ENCODE measurements around the gene TANGO6.
"Not testable (repeated sequence)": the region's sequence is repeated elsewhere in the genome, so short reads cannot be mapped to it uniquely, and the experiment has no call there.

TANGO6 gene

GRCh38 chr16:68978303-68978954 lies 135.1 kb downstream of the TANGO6 start:
- DNase-seq = no peak

- no peak for DNase-seq
These were observed 137.5 kb downstream of the TANGO6 start for GRCh38 chr16:68980695-68981315.

DNA sequence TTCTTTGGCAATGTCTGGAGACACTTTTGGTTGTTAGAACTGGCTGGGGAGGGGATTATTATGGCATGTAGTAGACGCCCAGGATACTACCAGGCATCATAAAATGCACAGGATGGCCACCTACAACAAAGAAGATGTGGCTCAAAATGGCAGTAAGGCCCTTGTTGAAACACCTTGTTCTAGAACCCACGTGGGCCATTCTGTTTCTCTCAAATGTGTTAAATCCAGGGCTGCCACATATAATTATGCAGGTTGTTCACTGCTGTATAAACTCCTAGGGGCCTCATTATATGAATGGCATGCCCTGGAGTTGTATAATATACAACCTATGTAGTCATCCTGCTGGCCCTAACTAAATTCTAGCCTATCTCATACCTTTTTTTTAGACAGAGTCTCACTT lies 138.6 kb downstream of the TANGO6 start:
- DNase-seq = no peak

DNA sequence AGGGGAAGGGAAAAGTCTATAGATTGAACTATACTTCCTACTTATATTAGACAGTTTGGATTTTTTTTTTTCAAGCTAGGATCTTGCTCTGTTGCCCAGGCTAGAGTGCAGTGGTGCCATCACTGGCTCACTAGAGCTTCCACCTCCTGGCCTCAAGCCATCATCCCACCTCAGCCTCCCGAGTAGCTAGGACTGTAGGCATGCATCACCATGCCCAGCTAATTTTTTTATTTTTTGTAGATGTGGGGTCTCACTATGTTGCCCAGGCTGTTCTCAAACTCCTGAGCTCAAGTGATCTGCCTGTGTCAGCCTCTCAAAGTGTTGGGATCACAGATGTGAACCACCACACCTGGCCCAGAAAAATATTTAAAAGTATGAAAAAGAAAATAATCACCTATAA lies 141.1 kb downstream of the TANGO6 start:
- DNase-seq = no peak

DNA sequence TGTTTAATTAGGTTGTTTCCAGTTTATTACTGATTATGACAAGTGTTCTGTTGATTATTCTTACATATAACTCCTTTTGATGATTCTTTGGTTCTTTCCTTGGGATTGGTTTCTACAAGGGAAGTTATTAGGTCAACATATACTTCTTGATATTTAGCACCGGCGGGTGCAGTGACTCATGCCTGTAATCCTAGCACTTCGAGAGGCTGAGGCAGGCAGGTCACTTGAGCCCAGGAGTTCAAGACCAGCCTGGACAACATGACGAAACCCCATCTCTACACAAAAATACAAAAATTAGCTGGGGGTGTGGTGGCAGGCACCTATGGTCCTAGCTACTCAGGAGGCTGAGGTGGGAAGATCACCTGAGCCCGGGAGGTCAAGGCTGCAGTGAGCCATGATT lies 141.9 kb downstream of the TANGO6 start:
- no peak for DNase-seq

GRCh38 chr16:68985855-68986254 lies 142.5 kb downstream of the TANGO6 start:
- DNase-seq = no peak

DNA sequence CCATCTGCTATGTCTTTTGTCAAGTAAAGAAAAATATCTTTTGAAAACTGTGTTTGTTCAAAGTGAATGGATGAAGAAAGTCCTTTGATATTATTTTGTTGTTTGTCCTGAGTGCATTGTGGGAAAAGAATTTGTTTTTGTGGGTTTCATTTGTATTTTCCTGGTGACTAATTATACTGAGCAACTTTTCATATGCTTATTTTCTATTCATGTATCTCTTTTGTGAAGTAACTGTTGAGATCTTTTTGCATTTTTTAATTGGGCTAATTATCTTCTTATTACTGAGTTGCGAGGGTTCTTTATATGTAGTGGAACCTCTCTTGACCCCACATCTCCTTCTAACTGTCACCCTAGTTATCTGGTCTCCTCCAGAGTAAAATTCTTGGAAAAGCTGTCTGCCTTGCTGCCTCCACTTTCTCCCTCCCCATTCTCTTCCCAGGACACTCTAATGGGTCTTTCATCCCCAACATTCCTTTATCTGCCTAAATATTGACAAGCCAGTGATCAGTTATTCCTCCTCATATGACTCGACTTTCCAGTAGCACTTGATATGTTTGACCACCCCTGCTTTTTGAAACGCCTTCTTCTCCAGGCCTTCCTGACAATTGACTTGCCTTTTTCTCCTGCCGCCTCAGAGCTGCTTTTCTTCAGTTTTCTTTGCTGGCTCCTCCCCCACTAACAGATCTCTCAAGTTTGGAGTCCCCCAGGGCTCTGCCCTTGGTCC lies 144.6 kb downstream of the TANGO6 start:
- no peak for DNase-seq

- DNase-seq = not testable (repeated sequence)
These were observed 147.0 kb downstream of the TANGO6 start for GRCh38 chr16:68990172-68990845.

GRCh38 chr16:68991075-68991474 lies 147.7 kb downstream of the TANGO6 start:
- no peak for DNase-seq

- no peak for DNase-seq
These were observed 149.2 kb downstream of the TANGO6 start for GRCh38 chr16:68992521-68992920.

DNA sequence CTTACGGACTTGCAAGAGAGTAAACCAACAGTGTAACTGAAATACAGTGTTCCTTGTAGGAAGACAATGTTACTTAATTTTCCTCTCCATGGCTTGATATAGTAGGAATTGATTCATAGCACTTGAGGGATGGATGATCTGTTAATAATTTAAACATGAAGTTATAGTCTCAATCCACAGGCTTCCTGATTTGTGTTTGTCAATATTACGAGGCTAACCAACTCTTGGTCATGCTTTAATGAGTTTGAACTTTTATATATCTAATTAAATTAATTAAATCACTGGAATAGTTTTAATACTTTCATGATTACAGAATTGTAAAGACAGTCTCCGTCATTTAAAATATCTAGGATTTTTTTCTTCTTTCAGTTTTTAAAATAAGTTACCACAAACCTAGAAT lies 150.1 kb downstream of the TANGO6 start:
- DNase-seq = no peak

DNA sequence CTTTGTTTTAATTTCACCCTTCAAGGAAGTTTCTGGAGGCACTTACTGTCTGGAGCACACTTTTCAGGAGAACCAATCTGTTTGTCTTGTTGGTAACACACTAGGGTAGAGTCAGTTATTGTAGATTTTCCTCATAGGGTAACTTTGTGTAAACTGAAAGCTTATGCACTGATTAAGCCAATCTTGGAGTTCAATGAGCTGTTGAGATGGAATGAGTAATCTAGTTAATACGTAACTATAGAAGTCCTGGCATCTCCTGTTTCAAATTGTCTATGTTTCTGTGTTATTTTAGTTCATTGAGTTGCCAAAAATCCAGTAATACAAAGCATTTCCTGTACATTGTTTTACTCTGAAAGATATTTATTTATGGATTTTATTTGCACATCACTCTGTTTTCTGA lies 150.6 kb downstream of the TANGO6 start:
- DNase-seq = no peak

DNA sequence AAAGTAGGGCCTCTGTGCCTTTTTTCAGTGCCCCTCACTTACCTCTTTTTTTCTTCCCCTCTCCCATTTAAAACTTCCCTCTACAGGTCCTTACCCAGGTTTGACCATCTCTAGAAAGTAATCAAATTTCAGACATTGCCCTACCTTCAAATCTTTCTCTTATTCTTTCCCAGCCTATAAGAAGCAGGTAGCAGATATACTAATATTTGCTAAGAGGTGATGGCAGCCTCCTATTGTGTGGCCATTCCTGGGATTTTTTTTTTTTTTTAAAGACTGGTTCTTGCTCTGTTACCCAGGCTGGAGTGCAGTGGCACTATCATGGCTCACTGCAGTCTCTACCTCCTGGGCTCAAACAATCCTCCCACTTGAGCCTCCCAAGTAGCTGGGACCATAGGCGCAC lies 151.0 kb downstream of the TANGO6 start:
- no peak for DNase-seq

DNA sequence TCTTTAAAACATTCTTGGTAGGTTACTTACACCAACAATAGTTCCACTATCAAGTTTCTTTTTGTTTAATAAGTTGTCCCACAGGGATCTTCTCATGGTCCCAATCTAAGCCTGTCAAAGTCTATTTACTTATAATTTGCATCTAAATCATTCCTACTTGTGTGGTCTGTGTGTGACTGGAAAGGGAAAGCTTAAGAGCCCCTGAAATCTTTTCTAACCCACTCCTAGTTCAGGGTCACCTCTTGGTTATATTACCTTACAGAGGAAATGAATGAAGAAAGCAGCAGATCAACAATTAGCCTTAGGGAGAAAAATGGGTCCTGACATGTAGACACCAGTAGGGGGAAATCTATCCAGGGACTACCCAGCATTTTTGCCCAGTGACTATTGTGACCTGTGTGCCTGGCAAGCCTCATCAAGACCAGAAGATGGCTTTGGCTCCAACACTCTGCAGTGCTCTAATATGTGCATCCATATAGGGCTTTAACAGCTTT lies 151.7 kb downstream of the TANGO6 start:
- DNase-seq = no peak

DNA sequence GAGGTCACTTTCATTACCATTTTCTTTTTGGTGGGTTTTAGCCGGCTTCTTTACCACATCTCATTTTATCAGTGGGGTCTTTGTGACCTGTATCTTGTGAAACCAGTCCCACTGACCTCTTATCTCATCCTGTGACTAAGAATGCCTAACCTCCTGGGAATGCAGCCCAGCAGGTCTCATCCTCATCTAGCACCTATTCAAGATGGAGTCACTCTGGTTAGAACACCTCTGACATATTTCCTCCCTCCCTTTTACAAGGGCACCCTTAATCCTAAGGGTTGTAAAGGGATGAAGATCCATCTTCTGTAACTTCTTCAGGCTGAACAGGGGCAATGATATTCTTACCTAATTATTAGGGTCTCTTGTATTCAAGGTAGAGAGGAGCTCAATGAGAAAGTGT lies 154.2 kb downstream of the TANGO6 start:
- DNase-seq = no peak

DNA sequence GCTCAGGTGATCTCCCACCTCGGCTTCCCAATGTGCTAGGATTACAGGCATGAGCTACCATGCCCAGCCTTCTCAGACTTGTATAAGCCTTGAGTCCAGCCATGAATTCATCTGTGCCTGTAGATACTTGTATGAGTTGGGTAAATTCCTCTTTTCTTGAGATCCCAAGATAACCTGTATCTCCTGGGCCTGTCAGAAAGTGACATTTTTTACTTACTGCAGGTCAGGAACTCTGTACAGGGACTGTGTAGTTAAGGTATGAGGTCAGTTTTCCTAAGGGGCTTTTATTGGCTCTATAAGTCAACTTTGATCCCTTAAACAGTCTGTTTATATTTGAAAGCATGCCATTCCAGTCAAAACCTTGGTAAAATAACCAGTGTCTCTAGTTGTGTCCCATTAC lies 155.8 kb downstream of the TANGO6 start:
- DNase-seq = no peak

GRCh38 chr16:69003500-69003899 lies 160.2 kb downstream of the TANGO6 start:
- no peak for DNase-seq

DNA sequence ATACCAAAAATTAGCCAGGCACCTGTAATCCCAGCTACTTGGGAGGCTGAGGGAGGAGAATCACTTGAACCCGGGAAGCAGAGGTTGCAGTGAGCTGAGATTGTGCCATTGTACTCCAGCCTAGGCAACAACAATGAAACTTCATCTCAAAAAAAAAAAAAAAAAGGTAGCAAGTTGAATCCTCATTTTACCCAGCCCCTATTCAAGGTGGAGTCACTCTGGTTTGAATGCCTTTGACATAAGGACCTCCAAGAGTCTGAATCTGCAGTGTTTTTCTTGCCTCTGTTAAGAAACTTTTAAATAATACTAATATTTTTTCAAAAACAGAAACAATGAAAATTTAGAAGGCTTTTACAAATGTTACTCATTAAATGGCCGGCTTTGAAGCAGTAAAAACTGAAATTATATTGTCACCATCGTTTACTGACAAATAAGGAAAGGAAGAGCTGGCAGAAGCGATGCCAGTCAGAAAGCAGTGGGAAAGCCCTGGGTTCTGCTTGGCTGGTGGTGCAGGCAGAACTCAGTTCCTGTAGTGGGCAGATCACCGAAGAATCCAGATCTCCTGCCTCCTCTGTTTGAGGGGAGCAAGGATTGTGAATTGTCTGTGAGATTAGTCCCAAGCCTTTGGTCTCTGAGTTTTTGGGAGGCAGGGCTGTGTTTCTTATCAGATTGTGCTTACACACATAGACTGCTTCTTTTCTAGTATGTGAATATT lies 162.5 kb downstream of the TANGO6 start:
- no peak for DNase-seq

DNA sequence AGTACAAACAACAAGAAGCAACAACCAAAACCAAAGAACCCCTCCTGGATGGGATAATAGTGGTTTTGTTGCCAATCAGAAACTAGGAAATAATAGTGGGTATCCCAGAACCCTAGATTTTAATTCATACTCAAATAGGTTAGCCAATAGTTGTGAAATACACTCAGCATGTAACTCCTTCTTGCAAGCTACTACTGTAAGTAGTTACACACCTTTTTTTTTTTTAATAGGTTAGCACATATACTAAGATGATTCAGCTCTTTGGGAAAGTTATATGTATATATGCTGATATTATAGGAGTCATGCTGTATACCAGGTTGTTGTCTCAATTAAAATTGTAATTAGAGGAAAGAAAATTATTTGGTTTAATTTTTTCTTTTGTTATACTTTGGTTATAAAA lies 169.6 kb downstream of the TANGO6 start:
- DNase-seq = no peak

GRCh38 chr16:69013991-69014390 lies 170.7 kb downstream of the TANGO6 start:
- no peak for DNase-seq

GRCh38 chr16:69014811-69015210 lies 171.5 kb downstream of the TANGO6 start:
- DNase-seq = no peak

- no peak for DNase-seq
These were observed 173.9 kb downstream of the TANGO6 start for GRCh38 chr16:69017036-69017783.
